Vagina (tissue), 2 donors: ENCODE data around the gene NEK8.

Source experiments
- CTCF ChIP-seq, 3 experiments: fragments of 450-650 bp in 2 of 3; fragments of 200-600 bp in 1 of 3; sonication (generic) in 1 of 3; IDR thresholded peaks; one replicate each; pipeline ENCODE4 v1.5.1; 2017 to 2019; ENCODE audit warnings: antibody characterized with exemption in 3 of 3, mild to moderate bottlenecking in 2 of 3, moderate library complexity in 2 of 3
- POLR2A ChIP-seq, 2 donors: fragments of 450-650 bp; IDR thresholded peaks; one replicate each; pipeline ENCODE4 v1.6.1; 2017; ENCODE audit warnings: antibody characterized with exemption in 2 of 2, mild to moderate bottlenecking in 2 of 2, moderate library complexity in 2 of 2
- POLR2AphosphoS5 ChIP-seq, 2 donors: sonication (generic); formaldehyde crosslinking; IDR thresholded peaks; one replicate each; pipeline ENCODE4 v1.9.0; 2017; ENCODE audit warnings: antibody characterized with exemption in 2 of 2, mild to moderate bottlenecking in 2 of 2, low read depth in 1 of 2; ENCODE audit not compliant: insufficient read depth in 1 of 2

- no peak for TF ChIP-seq CTCF (IDR thresholded peaks at IDR 0.05)
- no peak for TF ChIP-seq POLR2A (IDR thresholded peaks at IDR 0.05)
- no peak for TF ChIP-seq POLR2AphosphoS5 (IDR thresholded peaks at IDR 0.05; ENCODE audit: insufficient read depth in 1 of 2, low read depth in 1 of 2)
Measured at GRCh38 chr17:28758411-28759121, 30.0 kb downstream of the NEK8 start.
